SKM-1 treated with dmso at 0.1 percent for 144 hours (cell line): Measurements from ENCODE around the gene TTYH3.
"Not testable (repeated sequence)": the region's sequence is repeated elsewhere in the genome, so short reads cannot be mapped to it uniquely, and the experiment has no call there.

Source experiments
- DNase-seq: peaks from one replicate; lab custom pipeline; 2025; ENCODE audit not compliant: unreplicated experiment; lab: John Stamatoyannopoulos, UW

The TTYH3 gene

DNA sequence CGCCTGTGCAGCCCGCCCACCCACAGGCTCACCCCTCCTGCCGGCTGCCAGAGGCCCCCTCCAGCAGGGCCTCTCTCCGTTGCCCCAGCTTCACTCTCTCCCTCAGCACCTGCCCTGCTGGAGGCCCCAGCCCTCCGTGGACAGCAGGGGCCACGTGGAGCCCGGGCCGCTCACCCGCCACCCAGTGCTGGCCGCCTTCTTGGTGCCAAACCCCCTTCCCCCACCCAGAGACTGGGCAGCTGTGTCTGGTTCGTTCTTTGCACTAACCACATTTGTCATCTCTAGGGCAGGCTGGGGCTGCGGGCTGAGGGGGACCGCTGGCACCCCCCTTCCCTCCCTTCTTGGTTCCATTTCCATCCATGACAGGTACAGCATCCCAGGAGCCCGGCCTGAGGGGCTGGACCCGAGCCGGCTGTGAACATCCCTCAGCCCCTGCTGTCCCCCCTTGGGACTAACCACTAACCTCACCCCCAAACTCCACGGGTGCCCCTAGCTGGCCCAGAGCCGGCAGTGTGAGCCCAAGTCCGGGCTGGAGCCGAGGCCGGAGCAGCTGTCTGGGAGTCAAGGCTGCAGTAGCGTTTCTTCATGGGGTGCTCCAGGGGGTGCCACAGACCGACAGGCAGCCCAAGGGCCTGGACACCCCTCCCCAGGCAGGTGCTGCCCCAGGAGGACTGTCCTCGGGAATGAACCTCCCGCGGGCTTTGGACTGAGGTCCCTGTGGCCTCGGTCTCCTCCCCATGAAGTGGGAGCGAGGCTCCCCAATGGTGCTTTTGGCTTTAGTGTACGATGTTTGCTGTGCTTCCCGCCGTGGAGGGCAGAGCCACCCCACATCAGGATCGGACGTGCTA is 30.7 kb downstream of the TTYH3 start:
- DNase-seq, result no peak

DNA sequence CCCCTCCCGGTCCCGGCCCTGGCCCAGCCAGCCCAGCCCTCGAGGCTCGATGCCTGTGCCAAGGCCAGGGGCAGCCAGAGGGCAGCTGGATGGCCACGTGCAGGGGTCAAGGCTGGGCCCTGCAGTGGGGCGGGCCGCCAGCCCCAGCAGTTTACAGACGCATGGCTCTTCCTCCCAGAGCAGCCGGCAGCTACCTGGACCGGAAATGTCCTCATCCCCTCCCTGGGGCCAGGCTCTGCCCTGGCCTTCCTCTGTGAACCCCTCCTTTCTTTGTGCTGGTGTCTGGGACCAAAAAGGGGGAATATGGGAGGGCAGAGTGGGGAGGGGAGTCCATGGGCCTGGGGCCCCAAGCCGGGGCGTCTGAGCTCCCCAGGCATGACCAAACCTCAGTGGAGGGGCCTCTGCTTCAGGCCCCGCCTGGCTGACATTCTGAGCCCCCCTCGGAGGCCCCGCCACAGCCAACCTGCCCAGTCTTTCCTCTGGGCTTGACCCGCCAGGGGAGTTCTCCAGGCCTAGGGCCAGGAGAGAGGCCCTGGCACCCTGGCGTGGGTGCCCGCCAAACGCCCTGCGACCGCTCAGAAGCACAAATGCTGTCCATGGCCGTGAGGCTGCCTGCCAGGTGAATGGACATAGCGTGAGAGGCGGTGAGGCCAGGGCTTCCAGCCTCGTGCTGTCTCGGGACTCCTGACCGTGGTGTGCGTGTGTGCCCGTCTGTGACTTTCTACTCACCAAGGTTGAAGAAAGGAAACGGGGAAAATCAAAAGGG is 31.5 kb downstream of the TTYH3 start:
- no peak for DNase-seq

DNA sequence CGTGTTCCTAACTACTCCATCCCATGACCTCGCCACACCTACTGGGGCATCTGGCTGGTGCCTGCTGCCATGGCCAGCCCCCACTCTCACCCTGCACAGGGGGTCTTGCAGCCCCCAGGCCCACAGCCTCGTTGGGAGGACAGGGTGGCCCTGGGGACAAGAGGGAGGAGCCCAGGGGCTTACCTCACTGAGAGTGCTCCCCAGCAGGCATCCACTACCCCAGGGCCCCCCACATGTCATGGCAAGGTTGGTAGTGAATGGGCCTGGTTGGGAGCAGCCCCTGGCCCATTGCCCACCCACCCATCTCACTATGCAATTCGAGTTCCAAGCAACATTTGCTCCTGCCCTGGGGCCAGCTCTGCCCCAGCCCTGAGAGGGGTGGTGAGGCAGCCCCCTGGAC is 32.2 kb downstream of the TTYH3 start:
- DNase-seq, result no peak

GRCh38 chr7:2665359-2665791 is 33.6 kb downstream of the TTYH3 start:
- DNase-seq, result no peak

DNA sequence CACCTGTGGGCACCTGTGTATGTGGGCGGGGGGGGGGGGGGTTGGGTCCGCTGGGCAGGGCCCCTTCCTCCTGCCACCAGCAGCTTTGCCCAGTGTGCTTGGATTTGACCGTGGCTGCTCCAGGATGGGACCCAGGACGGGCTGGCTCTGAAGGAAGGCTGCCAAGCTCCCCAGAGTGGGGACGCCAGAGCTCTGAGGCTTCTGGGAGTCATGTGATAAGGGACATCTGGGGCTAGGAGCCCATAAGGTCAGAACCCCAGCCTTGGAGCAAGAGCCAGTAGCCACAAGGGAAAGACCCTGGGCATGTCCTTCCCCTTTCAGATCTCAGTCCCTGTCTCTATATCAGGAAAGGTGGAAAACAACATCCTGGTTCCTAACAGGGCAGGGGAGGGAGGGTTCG is 34.4 kb downstream of the TTYH3 start:
- DNase-seq, result no peak

DNA sequence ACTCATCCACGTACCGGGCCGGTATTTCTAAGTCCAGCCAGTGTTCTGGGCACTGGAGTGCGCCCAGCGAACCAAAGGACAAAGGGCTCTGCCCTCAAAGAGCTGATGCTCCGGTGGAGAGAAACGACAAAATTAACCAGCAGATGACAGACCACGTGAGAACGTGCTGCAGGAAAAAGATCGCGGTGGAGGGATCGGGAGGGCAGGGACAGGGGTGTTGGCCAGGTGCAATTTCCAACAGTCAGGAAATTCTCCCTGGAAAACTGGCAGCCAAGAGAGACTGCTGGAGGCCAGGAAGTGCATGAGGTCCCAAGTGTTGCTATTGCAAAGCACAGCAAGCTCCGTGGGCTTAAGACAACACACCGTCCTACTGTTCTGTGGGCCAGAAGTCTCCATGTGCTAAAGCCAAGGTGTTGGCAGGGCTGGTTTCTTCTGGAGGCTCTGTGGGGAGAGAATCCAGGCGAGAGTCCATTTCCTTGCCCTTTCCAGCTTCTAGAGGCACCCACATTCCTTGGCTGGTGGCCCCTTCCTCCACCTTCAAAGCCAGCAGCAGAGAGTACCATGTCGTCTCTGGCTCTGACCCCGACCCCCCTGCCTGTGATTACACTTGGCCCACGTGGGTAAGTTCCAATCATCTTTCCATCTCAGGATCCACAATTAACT is 34.9 kb downstream of the TTYH3 start:
- no peak for DNase-seq

- DNase-seq, result no peak
Measured at GRCh38 chr7:2667843-2668242, 36.1 kb downstream of the TTYH3 start.

DNA sequence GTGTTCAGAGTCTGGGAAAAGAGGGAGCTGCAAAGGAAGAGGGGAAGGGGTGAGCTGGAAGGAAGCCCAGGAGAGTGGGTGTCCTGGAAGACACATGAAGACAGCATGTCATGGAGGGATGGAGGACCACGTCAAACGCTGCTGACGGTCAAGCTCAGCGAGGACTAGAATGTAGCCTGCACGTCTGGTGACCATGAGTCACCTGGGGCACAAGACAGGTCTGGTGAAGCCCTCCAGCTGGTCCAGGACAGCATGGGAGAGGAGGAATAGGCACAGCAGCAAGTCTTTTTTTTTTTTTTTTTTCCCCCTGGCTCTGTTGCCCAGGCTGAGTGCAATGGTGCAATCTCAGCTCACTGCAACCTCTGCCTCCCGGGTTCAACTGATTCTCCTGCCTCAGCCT is 36.6 kb downstream of the TTYH3 start:
- no peak for DNase-seq

DNA sequence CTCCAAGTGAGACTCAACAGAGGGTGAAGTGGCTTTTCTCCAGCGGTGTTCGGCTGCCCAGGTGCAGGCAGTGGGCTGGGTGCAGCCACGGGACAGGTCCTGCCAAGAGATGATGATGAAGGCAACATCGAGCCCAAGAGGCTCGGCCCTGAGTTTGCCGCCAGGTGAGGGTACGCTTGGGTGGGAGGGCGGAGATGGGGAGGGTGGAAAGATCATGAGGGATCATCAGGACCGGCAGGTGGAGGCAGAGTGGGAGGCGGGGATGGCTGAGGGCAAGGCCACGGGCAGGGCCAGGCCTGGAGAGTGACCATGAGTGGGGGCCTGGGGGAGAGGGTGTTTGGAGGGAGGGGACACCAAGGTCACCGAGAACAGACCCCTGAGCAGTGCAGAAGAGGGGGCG is 38.4 kb downstream of the TTYH3 start:
- DNase-seq, result no peak

DNA sequence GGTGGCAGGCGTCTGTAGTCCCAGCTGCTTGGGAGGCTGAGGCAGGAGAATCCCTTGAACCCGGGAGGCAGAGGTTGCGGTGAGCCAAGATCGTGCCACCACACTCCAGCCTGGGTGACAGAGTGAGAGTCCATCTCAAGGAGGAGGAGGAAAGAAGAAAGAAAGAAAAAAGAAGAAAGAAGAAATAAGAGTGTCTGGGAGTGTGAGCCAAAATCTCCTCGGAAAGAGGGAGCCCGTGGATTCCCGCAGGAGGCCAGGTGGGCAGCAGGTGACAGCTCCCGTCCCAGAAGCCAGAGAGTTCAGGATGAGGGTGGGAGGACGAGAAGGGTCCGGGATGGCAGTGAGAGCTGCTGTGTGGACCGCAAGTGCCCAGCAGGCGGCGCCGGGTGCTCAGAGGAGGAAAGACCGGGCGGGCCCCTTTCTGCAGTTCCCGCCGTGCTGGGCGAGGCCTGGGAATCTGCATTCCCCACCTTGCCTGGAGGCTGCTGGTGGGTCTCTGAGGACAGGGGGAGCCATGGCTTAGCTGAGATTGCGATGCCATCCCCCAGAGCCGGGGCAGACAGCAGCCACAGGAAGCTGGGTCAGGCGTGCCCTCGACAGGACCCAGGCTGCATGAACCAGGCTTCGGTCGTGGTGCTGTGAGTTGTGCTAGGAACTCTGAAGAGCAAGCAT is 39.1 kb downstream of the TTYH3 start:
- DNase-seq, result peak; percentile 53

DNA sequence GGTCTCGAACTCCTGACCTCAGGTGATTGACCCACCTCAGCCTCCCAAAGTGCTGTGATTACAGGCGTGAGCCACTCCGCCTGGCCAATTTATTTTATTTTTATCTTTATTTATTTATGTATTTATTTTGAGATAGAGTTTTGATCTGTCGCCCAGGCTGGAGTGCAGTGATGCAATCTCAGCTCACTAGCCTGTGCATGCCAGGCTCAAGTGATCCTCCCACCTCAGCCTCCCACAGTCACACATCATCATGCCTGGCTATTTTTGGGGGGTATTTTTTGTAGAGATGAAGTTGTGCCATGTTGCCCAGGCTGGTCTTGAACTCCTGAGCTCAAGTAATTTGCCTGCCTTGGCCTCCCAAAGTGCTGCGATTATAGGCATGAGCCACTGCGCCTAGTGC is 41.4 kb downstream of the TTYH3 start:
- DNase-seq, result not testable (repeated sequence)

GRCh38 chr7:2673934-2674333 is 42.1 kb downstream of the TTYH3 start:
- DNase-seq, result no peak

GRCh38 chr7:2675256-2675764 is 43.5 kb downstream of the TTYH3 start:
- no peak for DNase-seq

DNA sequence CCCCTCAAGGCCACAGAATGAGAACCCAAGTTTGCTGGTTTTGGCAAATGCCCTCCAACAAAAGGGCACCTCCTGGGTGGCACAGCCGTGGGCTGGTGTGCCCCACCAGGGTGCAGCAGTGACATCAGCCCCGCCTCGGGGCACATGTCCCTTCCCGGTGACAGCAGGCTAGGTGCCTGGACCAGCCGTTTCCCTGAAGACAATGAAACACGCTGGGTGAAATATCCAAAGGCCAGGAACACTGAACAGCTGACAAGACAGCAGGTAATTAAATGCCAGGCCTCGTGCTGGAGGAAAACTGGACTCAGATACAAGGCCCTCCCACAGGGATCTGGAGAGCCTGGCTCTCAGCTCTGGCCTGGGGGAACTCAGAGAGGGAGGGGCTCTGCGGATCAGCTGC is 44.8 kb downstream of the TTYH3 start:
- not testable (repeated sequence) for DNase-seq

GRCh38 chr7:2678454-2678853 is 46.7 kb downstream of the TTYH3 start:
- not testable (repeated sequence) for DNase-seq

- not testable (repeated sequence) for DNase-seq
Measured at GRCh38 chr7:2679135-2680127, 47.6 kb downstream of the TTYH3 start.

- DNase-seq, result no peak
Measured at GRCh38 chr7:2680256-2680655, 48.5 kb downstream of the TTYH3 start.

GRCh38 chr7:2680792-2681490 is 49.2 kb downstream of the TTYH3 start:
- peak; percentile 63 for DNase-seq
